Measurements from ENCODE around the gene ALCAM. TPM values are rescaled to one million over a fixed set of nuclear protein-coding genes. Genes with fewer than 3 reads are reported as not detected.

ALCAM gene
- total RNA-seq, 1 donor from 2014 or later = 3.5 TPM

- intact Hi-C loops (cut with micrococcal nuclease) = no loop called here
- DNase-seq = no peak
- no peak for ATAC-seq
Observed at GRCh38 chr3:105417525-105418289, 51.0 kb downstream of the ALCAM start.

GRCh38 chr3:105422645-105423044 lies 55.9 kb downstream of the ALCAM start:
- intact Hi-C loops (cut with micrococcal nuclease) = no loop called here
- DNase-seq = no peak
- ATAC-seq = no peak

- intact Hi-C loops (cut with micrococcal nuclease) = no loop called here
- ATAC-seq = no peak
- DNase-seq = no peak
Observed at GRCh38 chr3:105423397-105423796, 56.7 kb downstream of the ALCAM start.

- intact Hi-C loops (cut with micrococcal nuclease) = no loop called here
- DNase-seq (no peak), ATAC-seq (no peak)
Observed at GRCh38 chr3:105424412-105425152, 57.9 kb downstream of the ALCAM start.

GRCh38 chr3:105425153-105425502 lies 58.4 kb downstream of the ALCAM start:
- no peak for DNase-seq
- intact Hi-C loops (cut with micrococcal nuclease) = no loop called here
- ATAC-seq = no peak

- intact Hi-C loops (cut with micrococcal nuclease) = no loop called here
- DNase-seq = no peak
- no peak for ATAC-seq
Observed at GRCh38 chr3:105427332-105427731, 60.6 kb downstream of the ALCAM start.

- no peak for DNase-seq
- ATAC-seq = no peak
- intact Hi-C loops (cut with micrococcal nuclease) = no loop called here
Observed at GRCh38 chr3:105429034-105429762, 62.5 kb downstream of the ALCAM start.

GRCh38 chr3:105430455-105430854 lies 63.7 kb downstream of the ALCAM start:
- ATAC-seq = no peak
- DNase-seq = no peak
- intact Hi-C loops (cut with micrococcal nuclease) = no loop called here

- intact Hi-C loops (cut with micrococcal nuclease) = no loop called here
- ATAC-seq = no peak
- DNase-seq = no peak
Observed at GRCh38 chr3:105431200-105431599, 64.5 kb downstream of the ALCAM start.

- intact Hi-C loops (cut with micrococcal nuclease) = no loop called here
- ATAC-seq = no peak
- no peak for DNase-seq
Observed at GRCh38 chr3:105435277-105435676, 68.6 kb downstream of the ALCAM start.

GRCh38 chr3:105436687-105437086 lies 70.0 kb downstream of the ALCAM start:
- DNase-seq (no peak), ATAC-seq (no peak)
- intact Hi-C loops (cut with micrococcal nuclease) = no loop called here

- no peak for ATAC-seq
- intact Hi-C loops (cut with micrococcal nuclease) = no loop called here
Observed at GRCh38 chr3:105440113-105440512, 73.4 kb downstream of the ALCAM start.

GRCh38 chr3:105444725-105445124 lies 78.0 kb downstream of the ALCAM start:
- DNase-seq = no peak
- intact Hi-C loops (cut with micrococcal nuclease) = no loop called here
- no peak for ATAC-seq

More at GRCh38 chr3:105440113-105440512, 73.4 kb downstream of the ALCAM start:
- DNase-seq = no peak

GRCh38 chr3:105448338-105448982 lies 81.8 kb downstream of the ALCAM start:
- ATAC-seq = no peak
- intact Hi-C loops (cut with micrococcal nuclease) = no loop called here
- no peak for DNase-seq

GRCh38 chr3:105449414-105449813 lies 82.7 kb downstream of the ALCAM start:
- DNase-seq (no peak), ATAC-seq (no peak)
- intact Hi-C loops (cut with micrococcal nuclease) = no loop called here

- no peak for ATAC-seq
- intact Hi-C loops (cut with micrococcal nuclease) = no loop called here
Observed at GRCh38 chr3:105456017-105456416, 89.3 kb downstream of the ALCAM start.

GRCh38 chr3:105458518-105459215 lies 92.0 kb downstream of the ALCAM start:
- intact Hi-C loops (cut with micrococcal nuclease) = no loop called here
- ATAC-seq (no peak), DNase-seq (no peak)

More at GRCh38 chr3:105456017-105456416, 89.3 kb downstream of the ALCAM start:
- no peak for DNase-seq

GRCh38 chr3:105459566-105460290 lies 93.0 kb downstream of the ALCAM start:
- intact Hi-C loops (cut with micrococcal nuclease) = no loop called here
- no peak for ATAC-seq

More at GRCh38 chr3:105459566-105460290, 93.0 kb downstream of the ALCAM start:
- no peak for DNase-seq
